ENCODE results near the gene TUBA1B. TPM values are rescaled to one million over a fixed set of nuclear protein-coding genes. Genes with fewer than 3 reads are reported as not detected.

Gene TUBA1B
- total and polyA plus RNA-seq, 2 of the 8 experiments (the other 6 are each of a cell fraction or from before 2014, with no cell fraction given), result 2,092 to 6,837 TPM

DNA sequence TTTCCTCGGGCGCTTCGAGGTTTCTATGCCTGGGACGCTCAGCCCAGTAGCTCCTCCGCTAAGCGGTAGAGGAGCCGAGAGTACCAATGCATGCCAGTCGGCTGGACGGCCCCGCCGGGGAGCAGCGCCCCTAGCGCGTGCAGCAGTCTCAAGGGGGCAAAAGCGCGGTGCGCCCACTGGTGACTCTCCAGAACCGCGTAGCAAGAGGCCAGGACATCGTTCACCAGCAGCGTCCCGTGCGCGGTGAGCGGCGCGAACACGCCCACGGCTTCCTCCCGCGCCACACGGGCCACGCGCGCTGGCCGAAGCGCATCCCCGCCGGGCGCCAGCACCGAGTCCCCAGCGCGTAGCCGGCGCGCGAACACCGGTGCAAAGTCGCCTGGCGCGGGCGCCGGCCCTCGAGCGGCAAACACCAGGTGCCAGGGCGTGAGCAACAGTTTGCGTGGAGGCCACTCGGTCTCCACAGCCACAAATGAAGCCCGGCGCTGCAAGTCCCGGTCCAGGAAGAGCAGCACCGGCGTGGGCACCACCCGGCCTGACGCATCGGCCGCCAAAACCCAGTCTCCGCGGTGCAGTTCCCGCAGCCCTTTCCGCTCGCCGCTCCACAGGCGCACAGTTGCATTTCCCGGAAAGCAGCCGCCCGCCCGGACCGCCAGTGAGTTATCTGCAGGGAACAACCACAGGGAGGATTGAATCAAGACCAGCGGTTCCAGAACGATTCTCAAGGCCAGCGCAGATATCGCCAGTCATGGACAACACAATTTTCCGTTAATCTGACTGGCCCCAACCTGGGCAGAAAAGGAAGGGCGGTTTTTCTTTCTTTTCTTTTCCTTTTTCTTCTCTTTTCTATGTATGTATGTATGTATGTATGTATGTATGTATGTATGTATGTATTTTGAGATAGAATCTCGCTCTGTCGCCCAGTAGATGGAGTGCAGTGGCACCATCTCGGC lies 41.1 kb downstream of the TUBA1B start:
- H2BK20ac ChIP-seq (ENCODE audit: low read length), result no peak overlapping the region
- ChIA-PET CTCF (ENCODE audit: partially characterized antibody) (interaction anchor here (0.8 to 11.2 kb wide), 15 partner anchors 13 to 205 kb away, joined by 3 to 235 read pairs (median 6); partner anchors contain the start of genes LMBR1L, PRPH and RHEBL1), POLR2A (ENCODE audit: partially characterized antibody) (interaction anchor here (1.0 to 2.6 kb wide), 8 partner anchors 11 to 176 kb away, joined by 4 to 27 read pairs (median 6); partner anchors contain the start of genes LMBR1L and TUBA1B)
- peaks cover 13% of the 10 kb centered on the region for H3K23me2 ChIP-seq (ENCODE audit: low read depth, low read length)
- H3K36me3 ChIP-seq (ENCODE audit: control insufficient read depth in 2 of 4, insufficient read depth in 4 of 4, low read length in 3 of 4), result peaks cover 0 to 4% (median 0%) of the 10 kb centered on the region in 4 experiments; a peak in 1 of 8 replicates
- no peak overlapping the region for H3K14ac ChIP-seq (ENCODE audit: insufficient read length)
- no peak overlapping the region for H4K8ac ChIP-seq (ENCODE audit: extremely low read depth, insufficient read depth, low read length)
- no peaks in the 10 kb centered on the region for H3K79me1 ChIP-seq (ENCODE audit: low read depth, low read length)
- H4K20me1 ChIP-seq (replicated peaks in 1 of 2; ENCODE audit: control insufficient read depth in 1 of 2, insufficient read depth in 2 of 2, low read length in 2 of 2), result peaks cover 5 to 7% of the 10 kb centered on the region in 2 experiments
- H2BK120ac ChIP-seq (replicated peaks; ENCODE audit: low read depth, low read length), result no peak overlapping the region
- H3K4me2 ChIP-seq (ENCODE audit: insufficient read depth in 1 of 2, low read depth in 2 of 2, low read length in 2 of 2), result peak overlapping the region; percentile 6 to 79
- peaks cover 0 to 47% (median 20%) of the 10 kb centered on the region in 4 experiments; a peak in 6 of 7 replicates for H3K4me1 ChIP-seq (replicated peaks in 1 of 4; ENCODE audit: control insufficient read depth in 3 of 4, insufficient read depth in 4 of 4, low read length in 3 of 4)
- H4K5ac ChIP-seq (ENCODE audit: insufficient read length, low read depth, low read length), result no peak overlapping the region
- no peak overlapping the region for H3K9ac ChIP-seq (replicated peaks in 1 of 4; ENCODE audit: extremely low read depth in 1 of 4, low read depth in 3 of 4, low read length in 3 of 4)
- no peak overlapping the region for H4K91ac ChIP-seq (replicated peaks; ENCODE audit: insufficient read length, low read length)
- WGBS, 2 experiments (ENCODE audit: extremely low coverage in 1 of 2, insufficient coverage in 1 of 2, insufficient read length in 1 of 2, insufficient replicate concordance in 2 of 2, low coverage in 1 of 2, low lambda C conversion rate in 2 of 2, missing lambda C conversion rate in 1 of 2), result 9% methylated on average over 77 of the region's 88 CpGs; no CpG with 5 or more reads in 1 of the 2 experiments
- no peak overlapping the region for H2BK5ac ChIP-seq (ENCODE audit: low read depth, low read length)
- no peak overlapping the region; the same call in 1 of the 2 replicates for H3K18ac ChIP-seq (ENCODE audit: extremely low read depth, low read length)
- H2AFZ ChIP-seq (ENCODE audit: low read length), result no peak overlapping the region; the same call in 1 of the 2 replicates
- H2BK12ac ChIP-seq (ENCODE audit: low read depth, low read length), result peak overlapping the region; percentile 80; the same call in 1 of the 2 replicates
- no peaks in the 10 kb centered on the region for H3K79me2 ChIP-seq (ENCODE audit: control insufficient read depth in 1 of 2, insufficient read depth in 2 of 2, low read length in 2 of 2)
- no peaks in the 10 kb centered on the region; a peak in 1 of 4 replicates for H3K9me3 ChIP-seq (ENCODE audit: insufficient read depth in 2 of 2, low read depth in 1 of 2, low read length in 1 of 2)
- FAIRE-seq (no peak), DNase-seq (ENCODE audit: low read depth in 1 of 2, low spot score in 2 of 2) (peak in 1 of 2 experiments; percentile 68)
- no peak overlapping the region for H3K56ac ChIP-seq (replicated peaks; ENCODE audit: insufficient read length, low read depth, low read length)
- H2AK5ac ChIP-seq (ENCODE audit: low read depth, low read length), result no peak overlapping the region; the same call in 1 of the 2 replicates
- H3K27ac ChIP-seq (ENCODE audit: low read depth, low read length), result no peak overlapping the region
- H3K23ac ChIP-seq (ENCODE audit: insufficient read length), result no peak overlapping the region
- H3K4me3 ChIP-seq (ENCODE audit: extremely low read depth in 1 of 4, insufficient read depth in 2 of 4, low read depth in 3 of 4, low read length in 4 of 4), result peak overlapping the region in 2 of 4 experiments; percentile 2 to 52; a peak in 6 of 8 replicates
- no peak overlapping the region for H2BK15ac ChIP-seq (ENCODE audit: low read length)
- no peak overlapping the region for H3K4ac ChIP-seq (replicated peaks; ENCODE audit: insufficient read length, low read depth, low read length)
- H3K27me3 ChIP-seq (replicated peaks in 1 of 4; ENCODE audit: control insufficient read depth in 3 of 4, extremely low read depth in 1 of 4, insufficient read depth in 3 of 4, low read length in 3 of 4), result peaks cover 58 to 86% (median 78%) of the 10 kb centered on the region in 4 experiments
- TF ChIP-seq SAP30 (IDR thresholded peaks at IDR 0.05; ENCODE audit: insufficient read depth, insufficient replicate concordance, low read length), result no peak
- TF ChIP-seq BACH1 (IDR thresholded peaks at IDR 0.05; ENCODE audit: low read length), result peak; percentile 31; the same call in 1 of the 2 replicates
- no peak for TF ChIP-seq ZNF274 (IDR thresholded peaks at IDR 0.05; ENCODE audit: borderline replicate concordance, extremely low read depth, low read length)
- TF ChIP-seq RNF2 (IDR thresholded peaks at IDR 0.05; ENCODE audit: borderline replicate concordance, low read depth, low read length, missing control alignments, poor library complexity, severe bottlenecking), result peak; percentile 81
- TF ChIP-seq SIN3A (conservative IDR thresholded peaks at IDR 0.05 in 1 of 2, IDR thresholded peaks at IDR 0.05 in 1 of 2; ENCODE audit: low read depth in 1 of 2, low read length in 2 of 2), result no peak
- no peak for TF ChIP-seq CEBPB (IDR thresholded peaks at IDR 0.05; ENCODE audit: low read depth, low read length)
